ENCODE data around the gene SMO. TPM values are rescaled to one million over a fixed set of nuclear protein-coding genes. Genes with fewer than 3 reads are reported as not detected.

The SMO gene
- total RNA-seq, 1 donor from 2014 or later: 46.0 TPM

DNA sequence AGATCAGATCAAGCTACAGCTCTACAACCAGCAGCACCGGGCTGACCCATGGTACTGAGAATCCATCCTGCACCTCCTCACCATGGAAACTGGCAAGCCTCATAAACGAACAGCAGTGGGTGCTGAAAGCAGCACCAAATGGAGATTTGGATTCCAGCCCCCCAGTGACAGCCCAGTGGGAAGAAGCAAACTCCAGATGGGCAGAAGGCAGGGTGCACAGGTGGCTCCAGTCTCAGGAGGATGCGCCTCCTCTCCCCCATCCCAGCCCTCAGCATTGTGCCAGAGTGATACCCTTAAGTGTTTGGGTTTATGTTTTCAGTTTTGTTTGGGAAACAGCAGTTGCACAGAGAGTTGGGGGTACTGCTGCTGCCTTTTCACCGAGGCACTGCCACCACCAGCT lies 20.6 kb upstream of the SMO start:
- Mint-ChIP-seq H3K4me3 (peak overlapping the region; percentile 76), H3K9me3 (no peaks in the 10 kb centered on the region)
- DNase-seq (ENCODE audit: low spot score): no peak

DNA sequence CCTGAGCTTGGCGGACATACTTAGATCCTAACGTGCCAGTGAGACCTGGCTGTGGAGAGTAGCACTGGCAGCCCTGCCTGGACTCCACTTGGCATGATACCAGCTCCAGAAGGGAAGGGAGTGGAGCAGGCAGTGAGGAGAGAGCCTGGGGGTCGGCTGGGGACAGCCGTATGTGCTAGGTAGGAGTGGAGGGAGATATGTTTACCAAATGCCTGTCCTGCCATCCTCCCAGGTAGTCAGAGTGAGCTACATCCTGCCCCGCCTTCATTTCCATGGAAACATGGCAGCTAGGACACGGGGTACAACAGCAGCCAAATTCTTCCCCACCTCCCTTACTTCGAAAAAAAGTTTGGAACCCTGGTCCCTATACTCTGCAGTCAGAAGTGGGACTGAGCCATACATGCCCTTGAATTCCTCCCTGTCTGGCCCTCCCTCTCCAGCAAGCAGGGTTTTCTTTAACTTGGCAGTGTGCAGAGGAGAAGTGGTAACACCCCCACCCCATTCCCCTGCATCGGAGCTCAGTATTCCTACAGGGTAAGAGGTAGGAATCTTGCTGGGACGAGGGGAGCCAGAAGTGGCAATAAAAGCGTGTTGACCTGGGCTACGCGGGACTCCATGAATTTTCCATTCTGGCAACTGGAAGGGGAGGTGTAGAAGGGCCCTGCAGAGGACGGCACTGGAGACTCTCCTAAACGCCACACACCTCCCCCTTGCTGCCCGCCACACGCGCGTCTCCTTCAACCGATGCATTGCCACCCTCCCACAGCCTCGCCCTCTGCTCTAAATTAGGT lies 20.0 kb upstream of the SMO start:
- H3F3A ChIP-seq (ENCODE audit: low read depth): peaks cover 31% of the 10 kb centered on the region
- peak overlapping the region; percentile 76 for H3K4me2 ChIP-seq
- no peak for TF ChIP-seq EZH2 (IDR thresholded peaks at IDR 0.05)
- TF ChIP-seq EZH2phosphoT487 (IDR thresholded peaks at IDR 0.05): no peak
- TF ChIP-seq, protein P1, sequence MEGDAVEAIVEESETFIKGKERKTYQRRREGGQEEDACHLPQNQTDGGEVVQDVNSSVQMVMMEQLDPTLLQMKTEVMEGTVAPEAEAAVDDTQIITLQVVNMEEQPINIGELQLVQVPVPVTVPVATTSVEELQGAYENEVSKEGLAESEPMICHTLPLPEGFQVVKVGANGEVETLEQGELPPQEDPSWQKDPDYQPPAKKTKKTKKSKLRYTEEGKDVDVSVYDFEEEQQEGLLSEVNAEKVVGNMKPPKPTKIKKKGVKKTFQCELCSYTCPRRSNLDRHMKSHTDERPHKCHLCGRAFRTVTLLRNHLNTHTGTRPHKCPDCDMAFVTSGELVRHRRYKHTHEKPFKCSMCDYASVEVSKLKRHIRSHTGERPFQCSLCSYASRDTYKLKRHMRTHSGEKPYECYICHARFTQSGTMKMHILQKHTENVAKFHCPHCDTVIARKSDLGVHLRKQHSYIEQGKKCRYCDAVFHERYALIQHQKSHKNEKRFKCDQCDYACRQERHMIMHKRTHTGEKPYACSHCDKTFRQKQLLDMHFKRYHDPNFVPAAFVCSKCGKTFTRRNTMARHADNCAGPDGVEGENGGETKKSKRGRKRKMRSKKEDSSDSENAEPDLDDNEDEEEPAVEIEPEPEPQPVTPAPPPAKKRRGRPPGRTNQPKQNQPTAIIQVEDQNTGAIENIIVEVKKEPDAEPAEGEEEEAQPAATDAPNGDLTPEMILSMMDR (IDR thresholded peaks at IDR 0.05): no peak
- DNase-seq (ENCODE audit: low spot score): peak; percentile 38
- peaks cover 23% of the 10 kb centered on the region for H3K4me1 Mint-ChIP-seq
- H3K9me3 ChIP-seq (ENCODE audit: low read depth): no peaks in the 10 kb centered on the region
- H3K4me3 ChIP-seq: peak overlapping the region; percentile 44
- H3K9me3 Mint-ChIP-seq: no peaks in the 10 kb centered on the region
- no peaks in the 10 kb centered on the region for H3K79me2 ChIP-seq (ENCODE audit: low read depth)
- H3K36me3 Mint-ChIP-seq: peaks cover 9% of the 10 kb centered on the region
- peaks cover 28% of the 10 kb centered on the region for H3K27me3 Mint-ChIP-seq (ENCODE audit: insufficient read depth, low read depth)
- H3K27ac ChIP-seq: no peak overlapping the region
- H2AFZ ChIP-seq (replicated peaks): peak overlapping the region; percentile 53
- peak overlapping the region; percentile 76 for H3K4me3 Mint-ChIP-seq
- H3K4me1 ChIP-seq: peaks cover 23% of the 10 kb centered on the region
- no peaks in the 10 kb centered on the region for H4K20me1 ChIP-seq (ENCODE audit: low read depth)
- peak overlapping the region; percentile 89 for H3K27ac Mint-ChIP-seq
- H3K36me3 ChIP-seq: no peaks in the 10 kb centered on the region
- no peak overlapping the region for H3K9ac ChIP-seq
- H3K27me3 ChIP-seq: peaks cover 9% of the 10 kb centered on the region

More for the DNA sequence above, 20.6 kb upstream of the SMO start:
- H3K27ac Mint-ChIP-seq: no peak overlapping the region
- H3K36me3 ChIP-seq: no peaks in the 10 kb centered on the region
- H3K9ac ChIP-seq: no peak overlapping the region
- no peaks in the 10 kb centered on the region for H3K79me2 ChIP-seq (ENCODE audit: low read depth)
- peaks cover 23% of the 10 kb centered on the region for H3K4me1 ChIP-seq
- H3F3A ChIP-seq (ENCODE audit: low read depth): peaks cover 31% of the 10 kb centered on the region
- peaks cover 23% of the 10 kb centered on the region for H3K4me1 Mint-ChIP-seq
- TF ChIP-seq EZH2phosphoT487 (IDR thresholded peaks at IDR 0.05): no peak
- TF ChIP-seq, protein P1 (IDR thresholded peaks at IDR 0.05): no peak
- TF ChIP-seq EZH2 (IDR thresholded peaks at IDR 0.05): no peak
- no peak overlapping the region for H3K4me2 ChIP-seq
- H3K9me3 ChIP-seq (ENCODE audit: low read depth): no peaks in the 10 kb centered on the region
- H3K36me3 Mint-ChIP-seq: peaks cover 9% of the 10 kb centered on the region
- peaks cover 9% of the 10 kb centered on the region for H3K27me3 ChIP-seq
- no peaks in the 10 kb centered on the region for H4K20me1 ChIP-seq (ENCODE audit: low read depth)
- H3K27ac ChIP-seq: no peak overlapping the region
- H2AFZ ChIP-seq (replicated peaks): no peak overlapping the region
- H3K27me3 Mint-ChIP-seq (ENCODE audit: insufficient read depth, low read depth): peaks cover 28% of the 10 kb centered on the region
- H3K4me3 ChIP-seq: no peak overlapping the region

DNA sequence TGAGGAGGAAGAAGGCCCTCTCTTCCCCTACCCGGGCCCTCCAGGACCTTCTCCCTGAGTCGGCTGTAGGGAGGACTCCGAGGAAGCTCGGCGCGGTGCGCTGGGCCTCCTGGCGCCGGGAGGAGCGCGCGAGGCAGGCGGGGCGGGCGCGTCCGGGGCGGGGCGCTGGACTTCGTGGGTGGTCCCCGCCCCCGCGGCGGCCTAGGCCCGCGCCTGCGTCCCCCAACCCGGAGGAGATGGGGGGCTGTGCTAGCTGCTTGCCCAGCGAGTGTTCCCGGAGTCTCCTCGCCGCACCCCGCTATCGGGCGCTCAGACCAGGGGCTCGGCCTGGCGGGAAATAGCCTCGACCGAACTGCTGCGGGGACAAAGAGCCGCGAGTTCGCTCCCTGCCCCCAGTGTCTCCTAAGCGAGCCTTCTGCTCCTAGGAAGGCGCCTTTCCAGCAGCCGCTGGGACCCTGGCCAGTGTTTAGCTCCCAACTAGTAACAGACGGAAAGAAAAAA lies 19.2 kb upstream of the SMO start:
- no peak overlapping the region for H3K9ac ChIP-seq

More for the DNA sequence above, 19.2 kb upstream of the SMO start:
- Mint-ChIP-seq H3K27me3 (ENCODE audit: insufficient read depth, low read depth) (peaks cover 30% of the 10 kb centered on the region), H3K36me3 (peaks cover 9% of the 10 kb centered on the region), H3K4me1 (peaks cover 23% of the 10 kb centered on the region), H3K9me3 (no peaks in the 10 kb centered on the region), H3K4me3 (peak overlapping the region; percentile 74), H3K27ac (no peak overlapping the region)
- peak overlapping the region; percentile 44 for H3K4me3 ChIP-seq
- peak overlapping the region; percentile 53 for H2AFZ ChIP-seq (replicated peaks)
- DNase-seq (ENCODE audit: low spot score): peak; percentile 80
- H3K27me3 ChIP-seq: peaks cover 9% of the 10 kb centered on the region
- H3K9me3 ChIP-seq (ENCODE audit: low read depth): no peaks in the 10 kb centered on the region
- peak overlapping the region; percentile 76 for H3K4me2 ChIP-seq
- H3K4me1 ChIP-seq: peaks cover 23% of the 10 kb centered on the region
- peak; percentile 5 for TF ChIP-seq EZH2 (IDR thresholded peaks at IDR 0.05)
- TF ChIP-seq, protein P1 (IDR thresholded peaks at IDR 0.05): no peak
- no peaks in the 10 kb centered on the region for H3K36me3 ChIP-seq
- H3K27ac ChIP-seq: no peak overlapping the region
- peaks cover 31% of the 10 kb centered on the region for H3F3A ChIP-seq (ENCODE audit: low read depth)
- no peaks in the 10 kb centered on the region for H3K79me2 ChIP-seq (ENCODE audit: low read depth)
- no peaks in the 10 kb centered on the region for H4K20me1 ChIP-seq (ENCODE audit: low read depth)

All from neural progenitor cell (in vitro differentiated cells).